NCI-H2227 (cell line): Measurements from ENCODE around the gene MAB21L2.

Experiments
- DNase-seq: peaks from one replicate; lab custom pipeline; 2025; ENCODE audit not compliant: unreplicated experiment; lab: John Stamatoyannopoulos, UW

The MAB21L2 gene

DNA sequence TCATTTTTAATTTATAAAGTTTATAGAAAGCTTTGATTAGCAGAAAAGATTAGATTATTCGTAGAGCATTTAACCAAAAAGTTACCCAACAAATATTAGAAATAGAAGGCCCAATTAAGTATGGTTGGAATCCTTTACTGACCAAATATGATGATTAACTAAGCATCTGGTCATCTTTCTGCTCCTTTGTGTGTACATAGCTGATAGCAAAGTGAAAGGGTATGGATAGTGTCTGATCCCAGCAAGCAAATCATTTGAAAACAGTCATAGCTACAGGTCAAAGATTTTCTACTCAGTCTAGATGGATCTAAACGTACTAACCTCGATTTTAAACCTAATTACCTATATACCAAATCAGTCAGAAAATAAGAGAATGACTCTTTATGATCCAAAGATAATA, 7.3 kb upstream of the MAB21L2 start:
- DNase-seq, result no peak

DNA sequence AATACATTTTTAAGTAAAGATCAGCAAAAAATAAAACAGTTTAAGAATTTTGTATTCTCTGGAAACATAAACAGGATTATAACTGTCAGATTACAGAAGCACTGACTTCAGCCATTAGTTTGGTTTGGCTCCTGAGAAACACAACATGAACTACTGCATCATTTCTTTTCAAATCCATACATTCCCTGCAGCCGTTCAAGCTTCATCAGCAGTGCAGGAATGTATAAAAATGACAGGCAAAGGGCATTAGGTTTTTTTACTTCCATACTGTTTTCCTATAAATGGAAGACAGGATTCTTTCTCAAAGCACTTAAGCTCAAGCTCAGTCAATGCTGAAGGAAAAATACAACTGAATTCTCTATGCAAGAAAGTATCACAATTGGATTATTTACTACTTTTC, 4.2 kb upstream of the MAB21L2 start:
- DNase-seq, result no peak

DNA sequence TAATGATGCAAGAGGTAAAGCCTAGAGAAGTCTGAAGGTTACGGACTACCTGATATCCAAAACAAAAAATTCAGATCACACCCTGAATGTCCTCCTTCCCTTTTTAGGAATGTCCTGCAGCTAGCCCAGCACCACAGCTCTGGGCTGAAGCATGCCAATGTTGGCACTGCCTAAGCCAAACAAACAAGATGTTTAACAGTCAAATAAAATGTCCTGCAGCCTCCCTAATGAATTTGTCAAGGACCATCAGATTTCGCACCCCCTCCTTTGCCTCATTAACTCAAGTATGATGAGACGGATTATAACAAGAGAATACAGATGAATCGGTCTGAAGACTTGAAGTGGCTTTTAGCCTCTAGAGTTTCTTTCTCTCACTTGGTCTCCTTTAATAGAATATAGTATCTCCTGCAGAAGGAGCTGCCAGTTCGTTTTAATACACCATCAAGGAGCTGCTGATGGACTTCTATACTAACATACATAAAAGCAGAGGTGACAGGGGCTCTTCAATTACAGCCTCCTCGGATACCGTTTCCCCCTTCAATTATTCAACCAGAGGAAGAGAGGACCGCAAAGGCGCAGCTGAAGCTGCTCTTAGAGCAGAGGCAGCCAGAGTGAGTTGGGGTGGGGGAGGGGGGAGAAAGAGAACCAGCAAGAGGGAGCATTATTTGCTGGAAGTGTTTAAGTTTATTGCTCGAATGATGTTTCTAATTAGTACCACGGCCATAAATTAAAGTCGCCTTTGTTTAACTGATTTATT, 3.0 kb upstream of the MAB21L2 start:
- peak; percentile 20 for DNase-seq

DNA sequence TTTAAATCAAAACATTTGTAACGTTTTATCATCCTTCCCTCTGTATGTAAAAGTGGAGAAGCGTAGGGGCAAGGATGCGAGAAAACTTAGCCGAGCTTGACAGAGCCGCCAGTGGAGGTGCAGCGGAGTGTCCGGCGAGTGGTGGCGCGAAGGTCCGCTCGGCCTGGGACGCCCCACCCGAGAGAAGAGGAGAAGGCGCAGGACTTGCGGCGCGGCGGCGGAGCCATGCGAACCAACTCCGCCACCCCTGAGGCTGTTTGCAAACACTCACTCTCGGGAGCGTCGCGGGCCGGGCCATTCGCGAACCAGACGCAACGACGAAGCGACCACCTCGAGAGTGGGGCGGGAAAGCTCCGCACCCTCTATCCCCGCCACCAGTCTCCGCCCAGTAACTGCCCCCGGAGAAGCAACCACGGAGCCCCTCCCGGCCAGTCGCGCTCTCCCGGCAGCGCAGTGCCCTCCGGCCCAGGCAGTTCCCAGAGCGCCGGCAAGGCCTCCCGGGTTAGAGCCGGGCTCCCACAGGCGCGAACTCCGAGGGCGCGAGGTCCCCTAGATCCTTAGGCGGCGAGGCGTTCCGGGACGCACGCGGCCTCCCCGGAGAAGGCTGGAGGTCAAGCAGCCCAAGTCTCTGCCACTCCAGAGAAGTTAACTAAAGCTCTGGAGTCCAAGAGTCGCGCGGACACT, 2.3 kb upstream of the MAB21L2 start:
- DNase-seq, result no peak

DNA sequence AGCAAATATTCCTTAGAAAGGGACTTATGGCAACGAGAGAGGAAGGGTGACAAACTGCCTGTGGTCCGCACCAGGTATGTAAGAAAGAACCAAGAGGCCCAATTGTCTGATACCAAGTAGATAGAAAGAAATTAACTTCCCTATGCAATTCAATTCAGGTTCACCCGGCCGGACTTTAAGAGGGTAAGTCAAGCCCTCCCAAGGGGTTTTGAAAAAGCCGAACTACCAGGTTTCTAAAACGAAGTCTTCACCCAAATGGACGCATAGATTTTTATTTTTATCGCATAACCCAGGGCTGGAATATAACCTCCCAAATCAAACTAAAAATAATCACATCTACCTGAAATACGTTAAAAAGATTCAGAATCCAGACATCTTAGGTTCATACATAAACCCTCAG, 1.6 kb upstream of the MAB21L2 start:
- no peak for DNase-seq

- no peak for DNase-seq
Measured at GRCh38 chr4:150581056-150581605, 820 bp upstream of the MAB21L2 start.

- no peak for DNase-seq
Measured at GRCh38 chr4:150581641-150582051, 305 bp upstream of the MAB21L2 start.

- no peak for DNase-seq
Measured at GRCh38 chr4:150582873-150583286, 929 bp downstream of the MAB21L2 start.

DNA sequence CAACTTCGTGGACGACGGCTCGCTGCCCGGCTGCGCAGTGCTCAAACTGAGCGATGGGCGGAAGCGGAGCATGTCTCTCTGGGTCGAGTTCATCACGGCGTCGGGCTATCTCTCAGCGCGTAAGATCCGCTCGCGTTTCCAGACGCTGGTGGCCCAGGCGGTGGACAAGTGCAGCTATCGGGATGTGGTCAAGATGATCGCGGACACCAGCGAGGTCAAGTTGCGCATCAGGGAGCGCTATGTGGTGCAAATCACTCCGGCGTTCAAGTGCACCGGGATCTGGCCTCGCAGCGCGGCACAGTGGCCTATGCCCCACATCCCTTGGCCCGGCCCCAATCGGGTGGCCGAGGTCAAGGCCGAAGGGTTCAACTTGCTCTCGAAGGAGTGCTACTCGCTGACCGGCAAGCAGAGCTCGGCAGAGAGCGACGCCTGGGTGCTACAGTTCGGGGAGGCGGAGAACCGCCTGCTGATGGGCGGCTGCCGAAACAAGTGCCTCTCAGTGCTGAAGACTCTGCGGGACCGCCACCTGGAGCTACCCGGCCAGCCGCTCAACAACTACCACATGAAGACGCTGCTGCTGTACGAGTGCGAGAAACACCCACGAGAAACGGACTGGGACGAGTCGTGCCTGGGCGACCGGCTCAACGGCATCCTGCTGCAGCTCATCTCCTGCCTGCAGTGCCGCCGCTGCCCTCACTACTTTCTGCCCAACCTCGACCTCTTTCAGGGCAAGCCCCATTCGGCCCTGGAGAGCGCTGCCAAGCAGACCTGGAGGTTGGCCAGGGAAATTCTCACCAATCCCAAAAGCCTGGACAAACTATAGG, 1.5 kb downstream of the MAB21L2 start:
- DNase-seq, result no peak

DNA sequence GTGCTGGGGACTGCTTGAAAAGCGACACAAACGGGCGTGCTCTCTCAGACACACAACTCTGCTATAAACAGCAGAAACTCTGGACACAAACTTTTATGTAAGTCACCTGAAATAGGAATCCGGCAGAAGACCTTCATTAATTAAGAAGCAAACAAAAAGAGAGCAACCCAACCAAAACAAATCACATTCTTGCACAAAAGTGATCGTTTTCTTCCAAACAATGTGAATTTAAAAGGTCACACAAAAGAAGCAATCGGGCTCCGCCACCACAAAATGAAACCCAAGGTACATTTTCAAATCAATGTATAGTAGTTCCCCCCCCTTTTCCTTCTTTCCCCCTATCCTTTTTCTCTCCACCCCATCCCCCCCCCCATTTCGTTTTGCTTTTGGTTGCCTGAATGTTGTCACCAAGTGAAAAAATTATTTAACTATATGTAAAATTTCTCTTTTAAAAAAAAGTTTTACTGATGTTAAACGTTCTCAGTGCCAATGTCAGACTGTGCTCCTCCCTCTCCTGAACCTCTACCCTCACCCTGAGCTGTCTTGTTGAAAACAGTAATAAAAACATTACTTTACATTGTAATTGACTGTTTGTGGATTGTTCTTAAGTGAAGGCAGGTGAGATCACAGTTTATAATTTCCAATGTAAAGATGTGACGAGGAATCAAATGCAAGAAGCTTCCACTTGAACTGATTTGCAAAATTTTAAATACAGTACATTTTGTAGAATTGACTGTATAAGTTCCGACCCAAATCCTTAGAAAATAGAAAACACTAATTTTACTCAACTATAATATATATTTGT, 2.4 kb downstream of the MAB21L2 start:
- no peak for DNase-seq

DNA sequence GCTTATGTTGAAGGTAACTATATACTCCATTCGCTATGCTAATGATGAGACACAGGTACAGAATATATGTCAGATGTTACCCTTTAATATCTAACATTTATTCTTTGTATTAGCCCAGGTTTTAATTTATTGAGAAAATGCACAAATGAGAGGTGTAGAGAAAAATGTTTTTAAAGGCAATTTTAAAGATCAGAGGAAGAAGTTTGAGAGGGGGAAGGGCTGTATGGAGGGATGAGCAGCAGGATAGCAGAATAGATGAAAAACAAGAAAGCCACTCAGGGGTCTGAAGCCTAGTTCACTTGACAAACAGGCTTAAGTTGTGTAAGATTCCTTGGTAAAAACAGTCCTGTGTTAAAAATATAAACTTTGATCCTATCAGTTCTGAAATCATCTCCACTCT, 3.7 kb downstream of the MAB21L2 start:
- DNase-seq, result no peak

- DNase-seq, result no peak
Measured at GRCh38 chr4:150586162-150586810, 4.3 kb downstream of the MAB21L2 start.

DNA sequence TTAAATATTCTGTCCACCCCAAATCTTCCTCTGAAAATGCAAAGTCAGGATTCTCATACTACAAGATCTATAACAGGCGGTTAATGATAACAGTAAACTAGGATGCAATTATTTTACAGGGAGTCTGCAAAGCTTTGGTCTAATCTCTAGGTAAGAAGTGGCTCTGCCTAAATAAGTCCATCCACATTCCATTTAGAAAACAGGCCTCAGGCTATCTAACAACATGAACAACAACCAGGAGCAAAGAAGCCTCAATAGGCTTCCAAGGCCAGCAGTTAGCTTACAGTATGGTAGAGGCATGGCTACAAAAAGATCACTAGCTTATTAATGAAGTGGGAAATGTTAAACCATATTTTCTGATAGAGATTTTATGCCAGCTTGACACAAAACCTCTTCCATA, 6.4 kb downstream of the MAB21L2 start:
- DNase-seq, result no peak

DNA sequence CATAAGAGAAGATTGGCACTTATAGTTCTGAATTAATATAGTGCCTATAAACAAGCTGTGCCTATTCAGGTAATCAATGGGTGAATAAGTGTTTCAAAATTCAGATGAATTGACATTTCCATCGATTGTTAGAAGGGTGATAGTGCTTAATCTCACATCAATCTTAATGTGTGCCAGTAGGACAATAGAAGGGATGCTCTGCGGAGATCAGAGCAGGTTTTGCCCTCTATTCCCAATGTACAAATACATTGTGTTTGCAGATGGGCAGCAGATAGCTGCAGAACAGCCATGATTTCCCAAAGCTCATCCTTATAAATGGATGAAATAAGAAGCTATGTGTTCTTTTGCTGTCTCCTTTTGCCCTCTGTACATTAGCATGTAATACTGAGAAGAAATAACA, 7.2 kb downstream of the MAB21L2 start:
- DNase-seq, result peak; percentile 2

GRCh38 chr4:150590631-150591030, 8.7 kb downstream of the MAB21L2 start:
- DNase-seq, result no peak

DNA sequence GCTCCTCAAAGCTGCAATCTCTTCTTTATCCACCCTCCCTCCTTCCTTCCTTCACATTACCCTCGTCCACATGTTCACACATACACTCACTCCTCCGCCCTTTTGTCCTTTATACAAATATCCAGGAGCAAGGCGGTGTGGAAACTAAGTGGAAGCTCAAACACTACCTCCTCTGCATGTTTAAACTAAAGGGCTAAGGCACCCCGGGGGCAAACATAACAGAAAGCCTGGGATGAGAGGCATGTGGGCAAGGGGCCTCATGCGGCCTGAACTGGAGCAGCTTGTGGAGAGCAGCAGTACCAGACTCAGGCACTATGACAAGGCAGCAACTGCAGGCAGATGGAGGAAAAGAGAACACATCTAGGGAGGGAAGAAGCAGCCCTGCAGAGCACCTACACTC, 9.5 kb downstream of the MAB21L2 start:
- no peak for DNase-seq

DNA sequence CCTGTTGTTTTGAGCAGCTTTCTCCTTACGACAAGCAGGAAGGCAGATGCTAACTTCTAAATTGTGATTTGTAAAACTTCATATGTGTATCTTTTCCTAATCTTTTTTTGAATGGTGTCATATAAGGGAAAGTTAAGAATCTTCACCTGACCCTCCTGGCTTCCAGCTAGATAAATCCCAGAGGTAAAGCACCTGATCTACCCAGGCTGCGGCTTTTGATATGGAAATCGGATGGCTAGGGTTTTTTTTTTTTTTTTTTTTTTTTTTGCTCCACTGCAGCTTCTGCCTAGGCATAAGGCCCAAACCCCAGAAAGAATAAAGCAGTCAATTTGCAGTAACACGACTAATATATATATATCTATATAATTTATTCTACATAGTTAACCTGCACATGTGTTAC, 10.0 kb downstream of the MAB21L2 start:
- no peak for DNase-seq

GRCh38 chr4:150593996-150594395, 12.0 kb downstream of the MAB21L2 start:
- no peak for DNase-seq

DNA sequence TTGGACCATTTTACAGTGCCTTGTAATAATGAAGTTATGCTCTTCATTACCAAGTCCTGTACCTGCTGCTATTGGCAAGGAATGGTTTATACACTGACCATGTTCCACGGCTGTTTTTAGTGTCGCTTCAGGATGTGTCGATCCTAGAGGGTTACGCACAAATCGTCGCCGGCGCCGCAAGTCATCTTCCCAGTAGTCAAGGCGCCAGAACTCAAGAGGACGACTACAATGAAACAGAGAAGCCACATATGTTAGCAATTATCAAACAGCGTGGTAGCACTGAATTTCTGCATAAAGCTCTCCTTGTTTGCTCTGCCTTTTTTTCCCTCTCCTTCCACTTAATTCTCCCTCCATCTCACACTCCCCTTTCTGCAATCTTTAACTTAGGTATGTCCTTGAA, 17.0 kb downstream of the MAB21L2 start:
- DNase-seq, result no peak

GRCh38 chr4:150599547-150599946, 17.6 kb downstream of the MAB21L2 start:
- no peak for DNase-seq
